Panc1 (cell line): Measurements from ENCODE around the gene MMP8.

ENCODE experiments used
- CTCF ChIP-seq: fragments of 450-650 bp; IDR thresholded peaks from 2 replicates; pipeline ENCODE4 v1.5.1; 2017; ENCODE audit warnings: mild to moderate bottlenecking
- POLR2AphosphoS5 ChIP-seq: IDR thresholded peaks from 2 replicates; pipeline ENCODE4 v1.6.1; 2012; ENCODE audit warnings: mild to moderate bottlenecking, low read depth, low read length, moderate library complexity
- REST ChIP-seq, 2 experiments: IDR thresholded peaks; 2 replicates each; pipeline ENCODE4 v1.6.1; 2011 to 2012; ENCODE audit warnings: low read depth in 2 of 2, control low read depth in 1 of 2, low read length in 1 of 2, mild to moderate bottlenecking in 1 of 2, moderate library complexity in 1 of 2; ENCODE audit not compliant: insufficient read depth in 1 of 2

- TF ChIP-seq REST (IDR thresholded peaks at IDR 0.05; ENCODE audit: insufficient read depth in 1 of 2, low read depth in 2 of 2, low read length in 1 of 2) (no peak), CTCF (no peak), POLR2AphosphoS5 (no peak)
These were observed 55.1 kb downstream of the MMP8 start for GRCh38 chr11:102669664-102670063.
